T-helper 17 cell (primary cell): ENCODE results near the gene TSPAN18. TPM values are rescaled to one million over a fixed set of nuclear protein-coding genes. Genes with fewer than 3 reads are reported as not detected.
A peak's percentile ranks its signal among the peaks of the same experiment; 100 is the strongest.

Experiments
- ATAC-seq: fragments of 150-1000 bp; cut with Tn5 transposase; 2 replicates; pipeline ENCODE4 v1.10.0; 2021; ENCODE audit warnings: mild to moderate bottlenecking, moderate library complexity
- DNase-seq, 3 donors: peaks; one replicate each; pipeline versions ENCODE4 v3.0.0 to v3.0.0-alpha.2; 2020 to 2021
- H3K9me3 ChIP-seq: one replicate; pipeline ENCODE4 v1.7.0; 2013; ENCODE audit warnings: low read length, mild to moderate bottlenecking; ENCODE audit not compliant: control insufficient read depth, poor library complexity, severe bottlenecking
- H3K27ac Mint-ChIP-seq: one replicate; pipeline ENCODE4 v1.8.0; 2022; ENCODE audit warnings: mild to moderate bottlenecking, moderate library complexity, mixed read lengths
- H3K27me3 Mint-ChIP-seq: one replicate; pipeline ENCODE4 v1.8.0; 2022; ENCODE audit warnings: mixed read lengths
- H3K36me3 Mint-ChIP-seq: one replicate; pipeline ENCODE4 v1.8.0; 2022; ENCODE audit warnings: low read depth, mixed read lengths
- H3K4me1 Mint-ChIP-seq: one replicate; pipeline ENCODE4 v1.8.0; 2022; ENCODE audit warnings: mild to moderate bottlenecking, mixed read lengths
- H3K4me3 Mint-ChIP-seq: one replicate; pipeline ENCODE4 v1.8.0; 2022; ENCODE audit warnings: mild to moderate bottlenecking, moderate library complexity, mixed read lengths
- total RNA-seq, 4 donors: library from RNA in 2 of 4; stranded (reverse) in 2 of 4; gene quantifications; one replicate each; pipeline ENCODE4 v1.2.3 and lab custom pipeline; 2022 to 2026

Gene TSPAN18
- total RNA-seq, 2 donors from 2014 or later: 79.8 to 93.2 TPM

DNA sequence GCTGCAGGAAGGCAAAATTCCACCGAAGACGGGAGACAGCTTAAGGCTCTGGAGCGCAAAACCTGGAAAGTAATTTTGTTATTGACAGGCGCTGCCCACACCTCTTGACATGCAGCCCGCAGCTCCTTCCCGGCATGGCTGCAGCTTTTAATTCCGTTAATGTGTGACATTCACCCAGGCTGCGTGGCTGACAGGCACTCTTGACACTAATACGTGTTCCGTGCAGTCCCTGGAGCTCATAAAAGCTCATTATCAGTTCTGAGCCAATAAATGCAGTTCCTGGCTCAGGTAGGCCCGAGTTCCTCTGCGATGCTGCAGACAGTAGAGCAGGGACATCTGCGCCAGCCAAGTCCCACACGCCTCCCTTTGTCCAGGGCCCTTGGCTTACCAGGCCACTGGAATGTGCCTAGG is 34.8 kb downstream of the TSPAN18 start:
- no peak for DNase-seq
- H3K27me3 Mint-ChIP-seq: no peaks in the 10 kb centered on the region
- no peaks in the 10 kb centered on the region for H3K9me3 ChIP-seq
- H3K4me1 Mint-ChIP-seq: peaks cover 23% of the 10 kb centered on the region
- H3K27ac Mint-ChIP-seq: no peak overlapping the region
- peaks cover 4% of the 10 kb centered on the region for H3K36me3 Mint-ChIP-seq
- H3K4me3 Mint-ChIP-seq: no peak overlapping the region
- ATAC-seq: no peak

DNA sequence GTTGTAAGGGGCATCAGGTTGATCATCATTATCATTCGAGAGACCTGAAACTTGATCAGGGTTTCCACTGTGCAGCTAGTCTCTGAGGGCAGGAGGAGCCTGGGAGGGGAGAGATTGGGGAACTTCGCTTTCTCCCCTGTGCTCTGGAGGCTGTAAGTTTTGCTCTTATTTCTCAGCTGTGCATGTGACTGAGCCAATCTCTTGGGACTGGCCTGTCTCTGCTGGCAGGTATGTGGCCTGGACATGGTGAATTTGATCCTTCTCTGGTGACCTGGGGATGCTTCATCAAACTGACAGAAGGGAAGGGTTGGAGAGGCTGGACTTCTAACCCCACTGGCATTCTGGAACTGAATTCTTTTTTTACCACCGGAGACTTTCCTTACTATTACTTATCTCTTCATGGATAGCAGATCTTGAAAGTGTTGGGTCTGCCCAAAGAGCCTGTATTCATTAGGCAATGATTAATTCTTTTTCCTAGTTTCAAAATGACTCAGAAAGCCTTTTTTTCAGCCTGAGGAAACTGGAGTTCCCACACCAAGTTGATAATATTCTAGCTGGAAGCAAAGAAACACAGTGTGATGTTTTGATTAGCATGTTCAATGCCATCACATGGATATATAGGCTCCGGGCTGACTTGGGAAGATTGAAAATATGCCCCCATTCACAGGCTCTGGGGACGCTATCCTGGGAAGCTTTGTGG is 36.5 kb downstream of the TSPAN18 start:
- peaks cover 10% of the 10 kb centered on the region for H3K36me3 Mint-ChIP-seq
- peaks cover 24% of the 10 kb centered on the region for H3K4me1 Mint-ChIP-seq
- ATAC-seq: no peak
- no peak for DNase-seq
- no peaks in the 10 kb centered on the region for H3K27me3 Mint-ChIP-seq
- no peak overlapping the region for H3K27ac Mint-ChIP-seq
- no peak overlapping the region for H3K4me3 Mint-ChIP-seq
- no peaks in the 10 kb centered on the region for H3K9me3 ChIP-seq

DNA sequence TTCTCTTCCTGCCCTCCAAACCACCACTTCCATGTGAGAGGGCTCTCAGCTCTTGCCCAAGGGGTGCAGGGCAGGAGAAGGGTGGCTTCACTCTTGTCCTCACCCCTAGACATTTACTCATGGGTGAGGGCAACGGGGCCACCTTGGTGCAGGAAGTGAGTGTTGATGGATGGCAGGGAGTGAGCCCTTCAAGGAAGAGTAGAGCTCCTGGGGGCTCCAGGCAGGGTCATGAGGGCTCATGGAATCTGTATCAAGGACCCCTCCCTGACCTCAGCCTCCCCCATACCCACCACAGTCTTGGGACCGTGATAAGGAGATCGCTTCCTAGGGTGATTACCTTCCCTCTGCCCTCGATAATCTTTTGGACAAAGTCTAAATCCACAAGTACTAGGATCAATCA is 37.8 kb downstream of the TSPAN18 start:
- H3K4me3 Mint-ChIP-seq: no peak overlapping the region
- no peak for ATAC-seq
- DNase-seq: no peak

DNA sequence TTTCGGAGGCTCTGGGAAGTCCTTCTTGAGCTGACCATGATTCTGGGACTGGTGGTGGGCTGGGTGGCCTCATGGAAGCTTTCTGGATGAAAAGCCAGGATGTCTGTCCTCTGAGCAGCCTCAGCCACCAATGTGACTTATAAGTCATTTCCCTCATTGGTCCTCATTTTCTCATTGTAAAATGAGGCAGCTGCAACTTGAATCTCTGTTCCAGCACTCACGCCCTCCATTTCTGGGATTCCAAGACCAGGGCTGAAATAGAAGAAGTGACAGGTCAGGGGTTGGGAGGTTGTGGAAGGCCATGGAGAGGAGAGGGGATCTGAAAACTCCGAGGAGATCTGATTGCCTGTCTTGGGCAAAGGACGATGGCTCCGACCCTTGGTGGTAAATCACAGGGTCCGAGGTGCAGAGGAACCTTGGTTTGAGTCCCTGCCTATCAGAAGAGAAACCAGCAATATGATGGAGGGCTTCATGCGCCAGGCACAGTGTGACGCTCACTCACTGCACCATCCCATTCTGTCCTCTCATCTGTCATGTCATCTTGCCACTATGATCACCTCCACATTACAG is 38.3 kb downstream of the TSPAN18 start:
- Mint-ChIP-seq H3K4me1 (peaks cover 22% of the 10 kb centered on the region), H3K27me3 (no peaks in the 10 kb centered on the region), H3K4me3 (no peak overlapping the region), H3K27ac (no peak overlapping the region), H3K36me3 (peaks cover 8% of the 10 kb centered on the region)
- no peaks in the 10 kb centered on the region for H3K9me3 ChIP-seq
- DNase-seq: no peak
- ATAC-seq: no peak

More for the DNA sequence above, 37.8 kb downstream of the TSPAN18 start:
- H3K9me3 ChIP-seq: no peaks in the 10 kb centered on the region
- no peaks in the 10 kb centered on the region for H3K27me3 Mint-ChIP-seq
- H3K27ac Mint-ChIP-seq: no peak overlapping the region
- peaks cover 8% of the 10 kb centered on the region for H3K36me3 Mint-ChIP-seq
- peaks cover 21% of the 10 kb centered on the region for H3K4me1 Mint-ChIP-seq

DNA sequence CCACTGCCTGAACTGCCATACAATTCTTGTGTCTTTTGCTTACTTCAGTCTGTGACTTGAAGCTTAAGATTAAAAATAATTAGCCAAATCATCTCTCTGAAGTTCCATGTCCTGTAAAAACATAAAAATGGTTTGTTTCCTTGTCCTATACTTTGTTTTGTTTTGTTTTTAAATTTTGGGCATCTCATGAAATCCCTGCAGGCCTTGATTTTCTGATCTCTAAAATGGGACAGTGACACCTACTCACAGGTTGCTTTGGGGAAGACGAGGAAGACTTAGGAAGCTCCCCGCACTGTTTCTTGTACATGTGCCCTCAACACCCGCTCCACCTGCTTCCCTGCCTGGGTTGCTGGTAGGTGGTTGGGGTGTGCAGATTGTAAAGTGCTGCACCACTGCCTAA is 38.9 kb downstream of the TSPAN18 start:
- H3K4me1 Mint-ChIP-seq: peaks cover 24% of the 10 kb centered on the region
- no peaks in the 10 kb centered on the region for H3K9me3 ChIP-seq
- peaks cover 12% of the 10 kb centered on the region for H3K36me3 Mint-ChIP-seq
- no peak overlapping the region for H3K4me3 Mint-ChIP-seq
- ATAC-seq (no peak), DNase-seq (no peak)
- no peaks in the 10 kb centered on the region for H3K27me3 Mint-ChIP-seq
- H3K27ac Mint-ChIP-seq: no peak overlapping the region

DNA sequence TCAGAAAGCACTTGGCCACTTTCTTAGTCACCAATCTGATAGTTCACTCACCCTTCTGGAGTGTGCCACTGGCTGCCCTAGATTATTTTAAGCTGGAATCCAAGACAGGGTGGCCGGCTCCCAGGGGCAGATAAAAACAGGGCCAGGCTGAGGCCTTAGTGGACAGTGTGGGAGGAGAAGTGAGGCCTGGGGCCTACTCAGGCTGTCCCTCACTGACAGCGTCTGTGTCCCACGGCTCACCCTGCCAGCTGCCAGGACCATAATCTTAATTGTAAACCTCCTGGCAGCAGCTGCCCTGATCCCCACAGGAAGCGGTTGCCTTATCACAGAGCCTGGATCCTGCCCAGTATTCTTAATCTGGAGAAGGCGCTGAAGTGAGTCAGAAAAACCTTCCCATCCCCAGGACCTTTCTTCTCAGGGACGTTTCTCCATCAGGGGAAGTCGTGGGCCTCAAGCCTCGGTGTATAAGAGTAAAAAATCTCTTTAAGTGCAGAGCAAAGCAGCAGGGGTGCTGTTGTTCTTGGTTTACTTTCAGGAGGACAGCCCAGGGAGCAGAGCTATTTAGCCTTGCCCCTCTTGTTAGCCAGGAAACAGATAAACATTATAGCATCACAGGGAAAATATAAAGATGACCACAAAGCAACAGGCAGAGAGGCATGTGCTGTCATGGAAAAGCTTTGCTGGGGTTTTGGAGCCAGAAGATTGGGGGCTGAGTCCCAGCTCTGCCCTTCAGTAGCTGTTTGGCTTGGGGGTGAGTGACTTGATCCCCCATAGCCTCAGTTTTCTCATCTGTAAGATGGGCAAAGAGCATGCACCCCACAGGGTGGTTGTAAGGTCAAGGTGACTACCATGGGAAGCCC is 39.6 kb downstream of the TSPAN18 start:
- Mint-ChIP-seq H3K4me3 (no peak overlapping the region), H3K27ac (no peak overlapping the region), H3K36me3 (peaks cover 14% of the 10 kb centered on the region), H3K4me1 (peaks cover 29% of the 10 kb centered on the region), H3K27me3 (no peaks in the 10 kb centered on the region)
- no peaks in the 10 kb centered on the region for H3K9me3 ChIP-seq
- ATAC-seq: no peak
- no peak for DNase-seq

DNA sequence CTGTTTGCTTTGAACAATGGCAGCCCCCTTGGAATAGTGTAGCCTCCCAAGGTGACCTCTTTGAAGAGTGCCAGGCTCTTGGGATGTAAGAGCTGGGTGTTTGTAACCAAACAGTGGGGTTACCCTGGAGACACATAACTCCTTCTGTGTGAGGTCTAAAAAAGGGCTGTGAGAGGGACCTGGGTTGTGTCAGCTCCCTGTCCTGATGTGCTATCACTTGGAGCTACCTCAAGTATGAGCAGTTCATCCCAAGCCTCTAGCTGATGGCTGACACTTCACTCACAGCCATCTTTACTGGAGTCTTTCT is 40.2 kb downstream of the TSPAN18 start:
- Mint-ChIP-seq H3K27ac (no peak overlapping the region), H3K36me3 (peaks cover 14% of the 10 kb centered on the region), H3K4me1 (peaks cover 29% of the 10 kb centered on the region), H3K4me3 (no peak overlapping the region), H3K27me3 (no peaks in the 10 kb centered on the region)
- DNase-seq (no peak), ATAC-seq (no peak)
- no peaks in the 10 kb centered on the region for H3K9me3 ChIP-seq

DNA sequence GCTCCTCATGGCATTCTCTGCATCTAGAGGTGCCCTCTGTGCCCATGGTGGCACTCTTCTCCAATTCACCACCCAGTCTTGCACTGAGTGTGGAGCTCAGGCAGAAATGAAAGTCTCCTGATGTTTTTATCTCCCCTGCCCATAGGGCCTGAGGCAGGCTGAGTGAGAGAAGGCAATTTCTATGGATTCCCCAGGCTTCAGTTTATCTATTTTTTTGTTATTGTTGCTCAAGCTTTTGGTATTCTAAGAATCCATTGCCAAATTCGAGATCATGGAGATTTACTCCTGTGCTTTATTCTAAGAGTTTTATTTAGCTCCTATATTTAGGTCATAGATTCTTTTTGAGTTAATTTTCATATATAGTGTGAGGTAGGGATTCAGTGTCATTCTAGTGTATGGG is 40.7 kb downstream of the TSPAN18 start:
- peaks cover 14% of the 10 kb centered on the region for H3K36me3 Mint-ChIP-seq
- H3K4me3 Mint-ChIP-seq: no peak overlapping the region

DNA sequence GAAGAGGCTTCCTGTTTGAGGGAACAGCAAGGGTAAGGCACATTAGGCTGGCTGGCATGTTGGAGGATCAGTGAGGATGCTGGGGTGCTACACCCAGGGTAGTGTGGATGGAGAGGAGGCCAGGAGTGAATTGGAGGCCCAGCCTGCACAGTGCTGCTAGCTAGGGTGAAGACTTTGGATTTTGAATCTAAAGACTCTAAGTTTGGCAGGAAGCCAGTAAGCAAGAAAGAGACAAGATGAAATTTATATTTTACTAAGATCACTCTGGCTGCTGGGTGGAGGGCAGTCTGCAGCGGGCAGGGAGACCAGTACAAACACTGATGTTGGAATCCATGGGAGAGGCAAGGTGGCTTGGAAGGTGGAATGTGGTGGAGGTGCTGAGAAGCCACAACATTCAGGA is 43.6 kb downstream of the TSPAN18 start:
- H3K36me3 Mint-ChIP-seq: peaks cover 12% of the 10 kb centered on the region
- DNase-seq (no peak), ATAC-seq (no peak)
- H3K4me3 Mint-ChIP-seq: no peak overlapping the region
- H3K27me3 Mint-ChIP-seq: no peaks in the 10 kb centered on the region
- peak overlapping the region; percentile 2 for H3K27ac Mint-ChIP-seq
- H3K9me3 ChIP-seq: no peaks in the 10 kb centered on the region
- peaks cover 29% of the 10 kb centered on the region for H3K4me1 Mint-ChIP-seq

More for the DNA sequence above, 40.7 kb downstream of the TSPAN18 start:
- DNase-seq (no peak), ATAC-seq (no peak)
- no peaks in the 10 kb centered on the region for H3K9me3 ChIP-seq
- peaks cover 26% of the 10 kb centered on the region for H3K4me1 Mint-ChIP-seq
- H3K27ac Mint-ChIP-seq: no peak overlapping the region
- H3K27me3 Mint-ChIP-seq: no peaks in the 10 kb centered on the region

DNA sequence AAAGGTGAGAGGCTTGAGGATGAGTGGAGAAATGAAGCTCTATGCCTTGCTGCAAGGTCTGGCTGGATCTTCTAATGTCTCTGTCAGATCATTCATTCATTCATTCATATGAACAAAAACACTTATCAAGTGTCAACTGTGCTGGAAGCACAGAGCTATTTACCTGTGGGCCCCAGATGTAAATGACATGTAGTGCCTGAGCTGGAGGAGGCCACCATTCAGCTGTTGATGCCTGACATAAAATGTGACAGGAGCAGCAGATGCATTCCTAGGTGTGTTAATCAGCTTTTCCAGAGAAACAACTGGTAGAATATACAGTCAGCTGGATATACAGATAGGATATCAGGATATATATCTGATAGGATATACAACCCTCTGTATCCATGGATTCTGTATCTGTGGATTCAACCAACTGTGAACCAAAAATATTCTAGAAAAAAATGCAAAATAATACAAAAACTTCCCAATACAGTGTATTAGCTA is 44.5 kb downstream of the TSPAN18 start:
- H3K4me3 Mint-ChIP-seq: no peak overlapping the region
- H3K36me3 Mint-ChIP-seq: peaks cover 12% of the 10 kb centered on the region
- peaks cover 31% of the 10 kb centered on the region for H3K4me1 Mint-ChIP-seq
- H3K27me3 Mint-ChIP-seq: no peaks in the 10 kb centered on the region
- ATAC-seq (no peak), DNase-seq (no peak)
- no peaks in the 10 kb centered on the region for H3K9me3 ChIP-seq
- H3K27ac Mint-ChIP-seq: no peak overlapping the region

DNA sequence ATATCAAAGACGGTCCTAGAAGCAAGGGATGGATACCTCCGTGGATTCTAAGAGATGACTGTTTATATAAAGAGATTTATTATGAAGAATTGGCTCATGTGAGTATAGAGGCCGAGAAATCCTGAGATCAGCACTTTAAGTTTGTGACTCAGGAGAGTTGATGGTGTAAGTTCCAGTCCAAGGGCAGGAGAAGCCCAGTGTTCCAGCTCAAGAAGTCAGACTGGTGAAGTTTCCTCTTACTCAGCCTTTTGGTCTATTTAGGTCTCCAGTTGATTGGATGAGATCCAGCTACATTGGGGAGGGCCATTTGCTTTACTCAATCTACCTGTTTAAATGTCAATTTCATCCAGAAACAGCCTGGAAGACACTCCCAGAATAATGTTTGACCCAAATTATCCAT is 45.1 kb downstream of the TSPAN18 start:
- H3K4me3 Mint-ChIP-seq: no peak overlapping the region
- peaks cover 12% of the 10 kb centered on the region for H3K36me3 Mint-ChIP-seq
- no peaks in the 10 kb centered on the region for H3K27me3 Mint-ChIP-seq
- no peaks in the 10 kb centered on the region for H3K9me3 ChIP-seq
- no peak overlapping the region for H3K27ac Mint-ChIP-seq
- ATAC-seq (no peak), DNase-seq (no peak)
- peaks cover 32% of the 10 kb centered on the region for H3K4me1 Mint-ChIP-seq

DNA sequence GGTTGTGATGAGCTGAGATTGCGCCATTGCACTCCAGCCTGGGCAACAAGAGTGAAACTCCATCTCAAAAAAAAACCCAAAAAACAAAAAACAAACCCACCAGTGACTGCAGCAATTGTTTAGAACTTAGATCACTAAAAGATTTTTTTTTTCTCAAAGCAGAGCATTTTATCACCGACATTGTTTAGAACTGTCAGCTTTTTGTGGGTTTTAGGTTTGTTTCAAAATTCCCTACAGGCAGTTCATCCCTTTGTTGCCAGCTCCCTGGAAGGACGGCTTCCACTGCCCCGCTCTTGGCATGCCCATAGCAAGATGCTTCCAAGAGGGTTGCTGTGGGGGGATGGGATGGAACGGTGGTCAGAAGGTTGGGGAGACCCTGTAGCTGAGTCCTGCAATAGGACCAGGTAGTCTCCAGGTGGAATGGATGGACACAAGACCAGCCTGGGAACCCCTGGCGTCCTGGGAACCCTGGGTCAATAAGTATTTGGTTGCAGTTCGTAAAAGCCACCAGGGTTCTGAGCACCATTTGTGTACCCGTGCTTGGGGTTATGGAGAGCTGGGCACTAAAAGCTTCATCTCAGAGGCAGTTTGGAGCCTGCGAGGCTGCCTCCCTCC is 46.7 kb downstream of the TSPAN18 start:
- peaks cover 37% of the 10 kb centered on the region for H3K4me1 Mint-ChIP-seq
- H3K27ac Mint-ChIP-seq: no peak overlapping the region
- peaks cover 6% of the 10 kb centered on the region for H3K36me3 Mint-ChIP-seq
- H3K9me3 ChIP-seq: no peaks in the 10 kb centered on the region
- ATAC-seq (no peak), DNase-seq (no peak)
- no peak overlapping the region for H3K4me3 Mint-ChIP-seq
- H3K27me3 Mint-ChIP-seq: no peaks in the 10 kb centered on the region

DNA sequence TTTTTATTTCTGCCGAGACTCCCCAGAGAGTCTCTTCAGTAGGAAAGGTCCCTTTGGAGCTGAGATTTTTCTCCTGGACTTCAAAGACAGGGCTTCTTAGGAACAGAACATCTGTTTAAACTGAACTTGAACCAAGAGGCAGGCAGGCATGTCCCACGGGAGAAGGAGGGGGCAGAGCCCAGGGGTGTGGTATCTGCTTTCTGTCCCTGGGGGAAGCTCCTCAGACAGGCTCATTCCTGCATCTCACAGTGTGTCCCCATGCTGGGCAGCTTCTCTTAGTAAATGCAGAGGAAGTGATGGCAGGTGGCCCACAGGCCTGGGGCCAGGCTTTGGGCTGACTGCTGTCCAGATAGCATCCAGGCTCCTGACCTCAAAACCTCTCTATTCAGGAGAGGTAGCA is 47.3 kb downstream of the TSPAN18 start:
- Mint-ChIP-seq H3K27ac (no peak overlapping the region), H3K4me1 (peaks cover 40% of the 10 kb centered on the region), H3K27me3 (no peaks in the 10 kb centered on the region), H3K4me3 (no peak overlapping the region), H3K36me3 (peaks cover 6% of the 10 kb centered on the region)
- H3K9me3 ChIP-seq: no peaks in the 10 kb centered on the region
- ATAC-seq: no peak
- no peak for DNase-seq
